Measurements from ENCODE around the gene PTPRR.
"Not testable (repeated sequence)": the region's sequence is repeated elsewhere in the genome, so short reads cannot be mapped to it uniquely, and the experiment has no call there.

The PTPRR gene

GRCh38 chr12:70838127-70838526, 82.4 kb downstream of the PTPRR start:
- no peak for DNase-seq

- DNase-seq = no peak
These were observed 83.5 kb downstream of the PTPRR start for GRCh38 chr12:70837026-70837425.

- no peak for DNase-seq
These were observed 84.6 kb downstream of the PTPRR start for GRCh38 chr12:70835948-70836347.

GRCh38 chr12:70831543-70831942, 89.0 kb downstream of the PTPRR start:
- DNase-seq = no peak

GRCh38 chr12:70830221-70831061, 90.1 kb downstream of the PTPRR start:
- DNase-seq = no peak

- no peak for DNase-seq
These were observed 91.5 kb downstream of the PTPRR start for GRCh38 chr12:70829070-70829469.

GRCh38 chr12:70828351-70828750, 92.2 kb downstream of the PTPRR start:
- DNase-seq = no peak

GRCh38 chr12:70826156-70826555, 94.4 kb downstream of the PTPRR start:
- no peak for DNase-seq

- DNase-seq = no peak
These were observed 96.0 kb downstream of the PTPRR start for GRCh38 chr12:70824511-70824910.

- no peak for DNase-seq
These were observed 97.2 kb downstream of the PTPRR start for GRCh38 chr12:70823182-70823976.

- DNase-seq = no peak
These were observed 98.1 kb downstream of the PTPRR start for GRCh38 chr12:70822412-70822811.

- DNase-seq = no peak
These were observed 104.6 kb downstream of the PTPRR start for GRCh38 chr12:70815971-70816391.

- DNase-seq = no peak
These were observed 105.5 kb downstream of the PTPRR start for GRCh38 chr12:70815056-70815455.

GRCh38 chr12:70813559-70813958, 107.0 kb downstream of the PTPRR start:
- no peak for DNase-seq

- DNase-seq = no peak
These were observed 108.4 kb downstream of the PTPRR start for GRCh38 chr12:70812136-70812535.

- no peak for DNase-seq
These were observed 110.7 kb downstream of the PTPRR start for GRCh38 chr12:70809887-70810286.

GRCh38 chr12:70807993-70808392, 112.5 kb downstream of the PTPRR start:
- DNase-seq = not testable (repeated sequence)

GRCh38 chr12:70806827-70807226, 113.7 kb downstream of the PTPRR start:
- no peak for DNase-seq

GRCh38 chr12:70806043-70806442, 114.5 kb downstream of the PTPRR start:
- no peak for DNase-seq

GRCh38 chr12:70798016-70798783, 122.3 kb downstream of the PTPRR start:
- DNase-seq = no peak

GRCh38 chr12:70796989-70797388, 123.5 kb downstream of the PTPRR start:
- DNase-seq = no peak

GRCh38 chr12:70795608-70796007, 124.9 kb downstream of the PTPRR start:
- no peak for DNase-seq

- no peak for DNase-seq
These were observed 126.4 kb downstream of the PTPRR start for GRCh38 chr12:70794131-70794530.
